GM21381 (cell line): Measurements from ENCODE around the gene DDX11.
"Not testable (repeated sequence)": the region's sequence is repeated elsewhere in the genome, so short reads cannot be mapped to it uniquely, and the experiment has no call there.

Experiments used
- ATAC-seq: cut with Tn5 transposase; IDR thresholded peaks from one replicate; pipeline ENCODE4 v1.9.1; 2021; ENCODE audit warnings: mild to moderate bottlenecking, moderate library complexity; ENCODE audit not compliant: unreplicated experiment

Gene DDX11

GRCh38 chr12:31120392-31121008 lies 46.8 kb downstream of the DDX11 start:
- ATAC-seq, result no peak

DNA sequence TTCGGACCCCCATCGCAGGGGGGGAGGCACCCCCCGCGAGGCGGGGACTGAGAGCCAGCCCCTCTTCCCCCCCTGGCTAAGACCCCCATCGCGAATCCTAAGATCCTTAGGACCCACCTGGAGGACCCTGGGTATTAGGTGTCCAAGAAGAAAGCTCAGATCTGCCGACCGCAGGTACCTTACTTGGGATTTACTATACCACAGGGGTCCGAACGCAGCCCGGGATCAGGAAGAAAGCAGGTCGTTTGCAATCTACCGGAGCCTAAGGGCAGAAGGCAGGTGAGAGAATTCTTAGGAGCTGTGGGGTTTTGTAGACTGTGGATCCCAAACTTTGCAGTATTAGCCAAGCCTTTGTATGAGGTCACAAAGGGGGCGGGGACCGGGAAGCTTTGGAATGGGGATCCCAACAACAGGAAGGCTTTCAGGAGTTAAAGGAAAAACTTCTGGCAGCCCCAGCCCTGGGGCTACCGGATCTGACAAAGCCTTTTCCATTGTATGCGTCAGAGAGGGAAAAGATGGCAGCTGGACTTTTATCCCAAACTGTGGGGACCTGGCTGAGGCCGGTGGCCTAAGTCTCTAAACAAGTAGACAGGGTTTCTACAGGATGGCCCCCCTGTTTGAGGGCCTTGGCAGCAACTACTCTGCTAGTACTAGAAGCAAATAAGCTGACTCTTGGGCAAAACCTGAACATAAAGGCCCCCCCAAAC lies 47.5 kb downstream of the DDX11 start:
- ATAC-seq, result not testable (repeated sequence)

- ATAC-seq, result no peak
Observed at GRCh38 chr12:31122481-31122880, 48.8 kb downstream of the DDX11 start.

GRCh38 chr12:31124158-31124557 lies 50.5 kb downstream of the DDX11 start:
- ATAC-seq, result not testable (repeated sequence)

GRCh38 chr12:31125171-31125570 lies 51.5 kb downstream of the DDX11 start:
- not testable (repeated sequence) for ATAC-seq

- ATAC-seq, result not testable (repeated sequence)
Observed at GRCh38 chr12:31127209-31127848, 53.7 kb downstream of the DDX11 start.

DNA sequence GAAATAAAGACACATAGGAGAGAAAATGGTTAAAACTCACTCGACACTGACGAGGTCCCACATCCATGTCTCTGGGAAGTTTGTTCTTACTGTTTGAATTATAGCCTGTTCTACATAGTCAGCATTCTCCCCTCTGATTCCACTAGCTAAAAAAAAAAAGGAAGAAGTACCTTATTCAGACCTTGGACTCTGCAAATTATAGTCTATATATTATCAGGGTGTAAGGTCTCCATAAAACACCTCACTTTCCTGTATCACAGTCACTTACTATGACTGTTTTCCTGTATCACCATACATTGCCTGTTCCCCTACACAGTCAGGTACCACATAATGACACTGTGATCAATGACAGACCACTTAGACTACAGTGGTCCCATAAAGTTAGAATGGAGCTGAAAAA lies 62.9 kb downstream of the DDX11 start:
- not testable (repeated sequence) for ATAC-seq

DNA sequence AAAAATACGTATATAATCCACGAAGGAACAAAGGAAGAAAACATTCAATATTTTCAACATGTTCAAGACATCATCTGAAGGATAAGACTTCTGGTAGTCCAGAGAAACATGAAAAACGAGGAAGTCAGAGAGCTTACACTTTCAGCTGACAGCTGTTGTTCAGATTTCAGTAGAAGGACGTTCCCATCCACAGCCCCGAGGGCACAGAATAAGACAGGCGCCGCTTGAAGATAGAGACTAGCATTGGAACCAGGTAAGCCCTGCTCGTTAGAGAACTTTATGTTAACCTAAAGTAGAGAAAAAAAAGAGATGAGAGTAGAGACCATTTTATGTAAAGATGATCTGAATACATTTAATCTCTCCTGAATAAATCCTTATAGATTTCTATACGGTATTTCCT lies 71.1 kb downstream of the DDX11 start:
- ATAC-seq, result not testable (repeated sequence)

- ATAC-seq, result not testable (repeated sequence)
Observed at GRCh38 chr12:31145296-31145695, 71.6 kb downstream of the DDX11 start.

DNA sequence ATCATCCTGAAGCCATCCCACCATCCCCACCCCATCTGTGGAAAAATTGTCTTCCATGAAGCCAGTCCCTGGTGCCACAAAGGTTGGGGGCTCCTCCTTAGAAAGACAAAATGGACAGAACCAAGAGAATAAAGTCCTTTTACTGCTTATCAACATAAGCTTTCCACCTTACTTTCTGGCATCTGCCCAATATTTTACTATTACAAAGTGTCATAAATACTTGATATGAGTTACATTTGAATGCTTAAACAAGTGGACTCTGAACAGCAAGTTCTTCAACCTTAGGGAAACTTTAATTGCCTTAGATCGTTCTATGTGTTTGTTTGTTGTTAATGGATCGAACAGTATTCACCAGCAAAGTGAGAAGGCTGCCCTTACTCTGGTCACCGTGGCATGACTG lies 73.8 kb downstream of the DDX11 start:
- ATAC-seq, result not testable (repeated sequence)

DNA sequence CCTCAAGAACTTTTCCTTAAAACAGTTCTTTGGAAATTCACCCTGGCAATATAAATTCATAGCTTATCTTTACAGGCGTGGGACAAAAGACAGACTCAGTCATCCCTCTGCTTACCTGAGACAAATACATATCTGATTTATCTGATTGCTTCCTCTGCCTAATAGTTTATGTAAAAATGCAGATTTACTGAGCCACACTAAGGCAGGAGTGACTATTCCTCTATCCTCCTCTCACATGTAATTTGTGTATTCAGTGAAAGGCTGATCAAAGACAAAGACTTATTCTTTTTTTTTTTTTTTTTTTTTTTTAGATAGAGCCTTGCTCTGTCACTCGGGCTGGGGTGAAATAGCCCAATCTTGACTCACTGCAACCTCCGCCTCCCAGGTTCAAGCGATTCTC lies 77.1 kb downstream of the DDX11 start:
- not testable (repeated sequence) for ATAC-seq
